HG03196 (cell line): ENCODE data around the gene NUBPL.
"Not testable (repeated sequence)": the region's sequence is repeated elsewhere in the genome, so short reads cannot be mapped to it uniquely, and the experiment has no call there.

Source experiments
- ATAC-seq: cut with Tn5 transposase; IDR thresholded peaks from one replicate; pipeline ENCODE4 v1.9.1; 2021; ENCODE audit not compliant: unreplicated experiment

NUBPL gene

DNA sequence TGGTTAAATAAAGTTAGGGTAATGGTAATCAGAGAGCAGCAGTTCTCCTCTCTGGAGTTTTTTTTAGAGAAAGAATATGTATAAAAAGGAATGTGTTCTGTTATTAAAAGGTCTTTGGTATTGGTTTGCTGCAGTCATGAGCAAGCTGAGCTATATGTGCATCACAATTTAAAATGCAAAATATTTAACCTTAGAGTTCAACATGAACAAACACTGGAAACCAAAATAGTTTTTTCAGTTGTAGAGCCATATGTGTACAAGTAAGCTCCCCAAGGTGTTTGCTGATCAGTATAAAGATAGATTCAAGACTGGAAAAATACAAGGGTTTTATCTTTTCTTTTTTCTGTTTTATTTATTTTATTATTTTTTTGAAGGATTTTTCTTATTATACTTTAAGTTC lies 245.0 kb downstream of the NUBPL start:
- ATAC-seq, result no peak

DNA sequence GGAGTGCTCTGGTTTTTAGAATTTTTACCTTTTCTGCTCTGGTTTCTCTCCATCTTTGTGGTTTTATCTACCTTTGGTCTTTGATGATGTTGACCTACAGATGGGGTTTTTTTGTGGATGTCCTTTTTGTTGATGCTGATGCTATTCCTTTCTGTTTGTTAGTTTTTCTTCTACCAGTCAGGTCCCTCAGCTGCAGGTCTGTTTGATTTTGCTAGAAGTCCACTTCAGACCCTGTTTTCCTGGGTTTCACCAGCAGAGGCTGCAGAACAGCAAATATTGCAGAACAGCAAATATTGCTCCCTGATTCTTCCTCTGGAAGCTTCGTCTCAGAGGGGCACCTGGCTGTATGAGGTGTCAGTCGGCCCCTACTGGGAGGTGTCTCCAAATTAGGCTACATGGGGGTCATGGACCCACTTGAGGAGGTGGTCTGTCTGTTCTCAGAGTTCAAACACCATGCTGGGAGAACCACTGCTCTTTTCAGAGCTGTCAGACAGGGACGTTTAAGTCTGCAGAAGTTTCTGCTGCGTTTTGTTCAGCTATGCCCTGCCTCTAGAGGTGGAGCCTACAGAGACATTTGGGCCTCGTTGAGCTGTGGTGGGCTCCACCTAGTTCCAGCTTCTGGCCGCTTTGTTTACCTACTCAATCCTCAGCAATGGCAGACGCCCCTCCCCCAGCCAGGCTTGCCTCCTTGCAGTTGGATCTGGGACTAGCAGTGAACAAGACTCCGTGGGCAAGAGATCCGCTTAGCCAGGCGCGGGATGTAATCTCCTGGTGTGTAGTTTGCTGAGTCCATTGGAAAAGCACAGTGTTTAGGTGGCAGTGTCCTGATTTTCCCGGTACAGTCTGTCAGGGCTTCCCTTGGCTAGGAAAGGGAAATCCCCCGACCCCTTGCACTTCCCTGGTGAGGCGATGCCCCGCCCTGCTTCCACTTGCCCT lies 250.8 kb downstream of the NUBPL start:
- ATAC-seq, result not testable (repeated sequence)

DNA sequence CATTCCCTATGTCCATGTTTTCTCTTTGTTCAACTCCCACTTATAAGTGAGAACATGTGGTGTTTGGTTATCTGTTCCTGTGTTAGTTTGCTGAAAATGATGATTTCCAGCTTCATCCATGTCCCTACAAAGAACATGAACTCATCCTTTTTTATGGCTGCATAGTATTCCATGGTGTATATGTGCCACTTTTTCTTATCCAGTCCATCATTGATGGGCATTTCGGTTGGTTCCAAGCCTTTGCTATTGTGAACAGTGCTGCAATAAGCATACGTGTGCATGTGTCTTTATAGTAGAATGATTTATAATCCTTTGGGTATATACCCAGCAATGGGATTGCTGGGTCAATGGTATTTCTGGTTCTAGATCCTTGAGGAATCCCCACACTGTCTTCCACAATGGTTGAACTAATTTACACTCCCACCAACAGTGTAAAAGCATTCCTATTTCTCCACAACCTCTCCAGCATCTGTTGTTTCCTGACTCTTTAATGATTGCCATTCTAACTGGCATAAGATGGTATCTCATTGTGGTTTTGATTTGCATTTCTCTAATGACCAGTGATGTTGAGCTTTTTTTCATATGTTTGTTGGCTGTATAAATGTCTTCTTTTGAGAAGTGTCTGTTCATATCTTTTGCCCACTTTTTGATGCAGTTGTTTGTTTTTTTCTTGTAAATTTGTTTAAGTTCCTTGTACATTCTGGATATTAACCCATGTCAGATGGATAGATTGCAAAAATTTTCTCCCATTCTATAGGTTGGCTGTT lies 252.7 kb downstream of the NUBPL start:
- ATAC-seq, result not testable (repeated sequence)

DNA sequence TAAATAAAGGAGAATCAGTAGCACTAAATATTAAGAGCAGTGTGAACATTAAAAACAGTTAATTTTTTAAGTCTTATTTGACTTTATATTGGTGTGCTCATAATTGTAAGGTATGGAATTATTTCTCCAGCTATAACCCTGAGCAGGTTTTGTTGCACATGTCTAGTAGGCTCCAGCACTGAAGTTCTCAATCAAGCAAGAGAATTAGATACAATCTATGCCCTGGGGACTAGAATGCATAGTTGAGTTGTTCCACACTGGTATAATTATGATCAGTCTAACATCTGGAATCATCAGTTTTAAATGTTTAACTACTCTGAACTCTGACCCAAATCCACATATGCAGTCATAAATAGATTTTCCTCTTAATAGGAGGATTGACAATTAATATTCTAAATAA lies 258.1 kb downstream of the NUBPL start:
- no peak for ATAC-seq

DNA sequence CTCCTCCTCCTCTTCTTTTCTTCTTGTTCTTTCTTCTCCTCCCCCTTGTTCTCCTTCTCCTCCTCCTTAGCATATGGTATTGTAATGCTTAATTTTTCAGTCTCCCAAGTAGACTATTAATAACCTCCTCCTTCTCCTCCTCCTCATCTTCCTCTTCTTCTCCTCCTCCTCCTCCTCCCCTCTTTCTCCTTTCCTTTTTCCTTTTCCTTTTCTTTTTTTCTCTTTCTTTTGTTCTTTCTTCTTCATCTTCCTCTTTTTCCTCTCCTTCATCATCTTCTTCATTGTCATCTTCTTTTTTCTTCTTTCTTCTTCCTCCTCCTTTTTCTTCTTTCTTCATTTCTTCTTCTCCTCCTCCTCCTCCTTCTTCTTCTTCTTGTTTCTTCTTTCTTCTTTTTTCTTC lies 264.3 kb downstream of the NUBPL start:
- ATAC-seq, result no peak

DNA sequence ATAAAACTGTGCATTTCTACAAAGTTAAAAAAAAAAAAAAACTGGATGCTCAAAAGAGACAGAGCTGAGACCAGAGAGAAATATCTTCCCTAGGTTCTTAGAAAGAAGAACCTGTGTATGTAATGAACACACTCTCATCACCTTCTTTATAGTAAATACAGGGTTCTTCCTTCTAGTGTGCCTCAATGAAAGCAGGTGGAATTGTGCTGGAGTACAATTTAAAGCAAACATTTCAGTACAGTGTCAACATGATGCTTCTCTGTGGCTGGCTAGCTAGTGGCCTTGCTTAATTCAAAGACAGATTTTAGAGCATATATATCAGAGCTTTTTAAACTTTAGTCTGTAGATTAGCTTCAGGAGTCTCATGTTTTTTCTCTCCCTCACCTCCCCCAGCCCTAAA lies 266.1 kb downstream of the NUBPL start:
- no peak for ATAC-seq

DNA sequence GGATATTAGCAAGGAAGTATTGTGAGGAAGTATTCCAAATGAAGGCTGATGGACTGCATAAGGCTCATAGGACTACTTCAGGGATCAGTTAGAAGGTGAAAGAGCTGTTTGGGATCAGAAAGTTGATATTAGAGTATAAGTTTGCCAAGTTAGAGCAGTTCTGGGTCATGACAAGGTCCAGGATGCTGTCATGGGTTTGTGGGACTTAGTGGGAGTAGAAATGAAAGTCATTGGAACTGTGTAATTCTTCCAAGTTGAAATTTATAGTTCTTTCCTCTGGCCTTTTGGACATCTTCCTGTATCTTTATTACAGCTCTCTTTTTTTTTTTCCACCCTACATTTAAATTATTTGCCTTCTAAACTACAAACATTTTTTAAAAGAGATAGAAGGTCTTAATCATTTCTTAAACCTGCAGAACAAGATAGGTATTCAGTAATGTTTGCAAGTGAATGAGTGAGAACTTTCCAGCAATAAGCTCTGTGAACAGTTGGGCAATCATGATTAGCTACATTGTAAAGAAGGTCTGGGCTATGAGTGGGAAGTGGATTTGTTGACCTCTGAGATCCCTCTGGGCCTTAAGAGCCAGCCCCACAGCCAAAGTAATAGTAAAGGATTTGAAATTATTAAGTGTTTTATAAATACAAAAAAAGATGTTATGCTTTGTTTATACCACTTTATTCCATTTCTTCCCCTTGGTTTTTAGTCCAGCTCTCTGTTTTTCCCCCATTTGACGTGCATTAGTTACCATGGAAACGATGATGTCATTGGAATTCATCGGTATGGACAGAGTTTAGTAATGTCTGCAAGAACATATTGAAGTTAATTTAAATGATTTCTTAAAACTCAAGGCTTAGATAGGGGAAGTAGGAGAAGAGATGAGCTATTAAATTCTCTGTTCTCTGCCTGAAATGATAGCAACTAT lies 268.0 kb downstream of the NUBPL start:
- no peak for ATAC-seq

DNA sequence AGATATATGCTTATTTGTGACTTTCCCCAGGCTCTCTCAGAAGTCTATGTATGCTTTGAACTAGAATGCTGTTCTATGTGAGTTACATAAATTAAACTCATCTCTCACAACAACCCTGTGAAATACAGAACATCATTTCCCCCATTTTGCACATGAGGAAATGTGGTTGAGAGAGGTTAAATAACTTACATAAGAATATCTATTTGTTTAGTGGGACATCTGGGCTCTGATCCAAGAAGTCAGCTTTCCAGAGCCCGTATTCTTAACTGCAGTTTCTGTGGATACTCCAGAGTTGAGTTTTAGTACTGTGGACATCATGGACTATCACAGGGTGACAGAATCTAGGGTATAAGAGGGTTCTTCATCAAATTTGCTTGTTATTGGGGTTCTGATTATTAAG lies 273.4 kb downstream of the NUBPL start:
- ATAC-seq, result no peak

DNA sequence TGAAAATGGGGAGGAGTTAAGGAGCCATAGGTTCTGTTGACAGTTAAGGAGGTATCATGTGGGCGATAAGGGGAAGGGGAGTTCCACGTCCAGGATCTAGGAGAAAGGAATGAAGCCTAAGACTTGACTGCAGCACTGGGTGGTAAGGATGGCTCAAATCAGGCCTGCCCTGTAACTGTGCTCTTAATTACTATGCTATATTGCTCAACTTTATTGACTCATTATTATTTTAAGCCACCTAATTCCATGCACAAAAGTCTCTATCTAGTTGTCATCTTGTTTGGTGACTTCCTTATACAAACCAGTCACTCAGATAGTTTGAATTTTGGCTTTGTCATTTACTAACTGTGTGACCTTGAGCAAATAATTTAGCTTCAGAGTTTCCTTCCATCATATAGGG lies 273.8 kb downstream of the NUBPL start:
- ATAC-seq, result no peak

DNA sequence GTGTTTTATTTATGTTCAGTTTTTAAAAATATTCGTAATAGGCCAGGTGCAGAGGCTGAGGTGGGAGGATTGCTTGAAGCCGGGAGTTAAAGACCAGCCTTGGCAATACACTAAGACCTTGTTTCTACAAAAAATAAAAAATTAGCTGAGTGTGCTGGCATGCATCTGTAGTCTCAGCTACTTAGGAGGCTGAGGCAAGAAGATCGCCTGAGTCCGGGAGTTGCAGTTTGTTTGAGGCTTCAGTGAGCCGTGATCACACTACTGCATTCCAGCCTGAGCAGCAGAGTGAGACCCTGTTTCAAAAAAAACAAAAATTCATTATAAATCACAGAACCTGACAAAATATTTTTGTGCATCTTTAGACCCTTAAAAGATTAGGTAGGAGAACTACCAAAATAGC lies 275.8 kb downstream of the NUBPL start:
- ATAC-seq, result no peak

DNA sequence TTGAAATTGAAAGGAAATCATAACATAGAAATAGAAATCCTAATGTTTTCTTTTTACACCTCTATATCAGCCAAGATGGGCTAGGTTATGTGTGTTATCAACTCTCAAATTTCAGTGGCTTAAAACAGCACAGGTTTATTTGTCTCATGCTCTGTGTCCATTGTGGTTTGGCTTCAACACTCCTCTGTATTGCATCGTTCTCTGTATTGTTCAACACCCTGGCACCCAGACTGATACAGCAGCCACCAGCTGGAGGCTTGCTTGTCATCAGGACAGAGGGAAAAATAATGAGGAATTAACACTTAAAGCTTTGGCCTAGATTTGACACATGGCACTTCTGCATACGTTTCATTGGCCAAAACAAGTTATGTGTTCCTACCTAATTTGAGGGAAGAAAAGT lies 281.7 kb downstream of the NUBPL start:
- ATAC-seq, result no peak

DNA sequence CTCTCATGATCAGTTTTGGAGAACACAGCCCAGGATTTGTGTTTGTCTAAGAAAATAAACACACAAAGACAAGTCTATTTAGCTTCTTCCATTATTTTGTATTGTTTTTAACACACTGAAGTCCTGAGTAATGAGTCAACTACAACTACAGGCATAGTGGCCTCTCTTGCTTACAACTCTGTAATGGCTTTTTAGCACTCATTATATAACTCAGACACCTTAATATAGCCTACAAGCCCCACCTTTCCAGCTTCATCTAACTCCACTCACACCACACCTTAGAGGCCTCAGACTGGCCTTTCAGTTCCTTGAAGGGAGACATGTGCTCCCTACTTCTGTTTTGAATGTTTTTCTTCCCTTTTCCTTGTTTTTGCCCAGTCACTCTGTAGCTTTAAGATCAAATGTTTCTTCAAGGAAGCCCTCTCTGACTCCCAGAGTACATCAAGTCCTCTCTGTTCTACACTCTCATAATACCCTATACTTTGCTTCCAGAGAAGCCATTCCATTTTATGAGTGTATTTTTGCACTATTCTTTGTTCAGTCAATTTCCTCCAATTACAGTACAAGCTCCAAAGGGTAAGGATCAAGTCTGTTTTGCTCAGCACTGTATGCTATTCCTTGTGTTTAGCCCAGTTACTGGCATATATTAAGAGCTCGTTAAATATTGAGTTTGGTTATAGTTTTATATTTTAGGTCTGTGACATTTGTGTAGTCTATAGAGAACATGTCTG lies 282.3 kb downstream of the NUBPL start:
- no peak for ATAC-seq

DNA sequence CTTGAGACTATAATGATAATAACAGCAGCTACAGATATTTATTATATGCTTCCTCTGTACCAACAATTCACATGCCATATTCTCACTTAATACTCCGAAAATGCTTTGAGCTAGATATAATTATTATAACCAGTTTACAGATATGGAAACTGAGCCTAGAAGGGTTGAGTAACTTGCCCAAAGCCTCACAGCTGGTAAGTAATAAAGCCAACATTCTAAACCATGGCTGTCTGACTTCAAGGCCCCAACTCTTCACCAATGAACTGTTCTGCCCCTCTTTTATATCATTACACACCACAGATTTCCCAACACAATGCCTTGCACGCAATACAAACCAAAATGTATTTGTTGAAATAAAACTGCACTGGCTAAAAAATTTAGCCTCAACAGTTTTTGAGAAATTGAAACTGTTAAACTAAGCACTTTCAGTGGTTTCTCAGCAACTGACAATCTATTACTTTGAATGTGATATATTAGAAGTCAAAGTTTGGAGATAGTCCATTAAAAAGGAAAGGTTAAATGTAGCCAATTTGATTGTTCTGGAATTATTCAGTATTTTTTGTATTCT lies 293.4 kb downstream of the NUBPL start:
- ATAC-seq, result no peak

DNA sequence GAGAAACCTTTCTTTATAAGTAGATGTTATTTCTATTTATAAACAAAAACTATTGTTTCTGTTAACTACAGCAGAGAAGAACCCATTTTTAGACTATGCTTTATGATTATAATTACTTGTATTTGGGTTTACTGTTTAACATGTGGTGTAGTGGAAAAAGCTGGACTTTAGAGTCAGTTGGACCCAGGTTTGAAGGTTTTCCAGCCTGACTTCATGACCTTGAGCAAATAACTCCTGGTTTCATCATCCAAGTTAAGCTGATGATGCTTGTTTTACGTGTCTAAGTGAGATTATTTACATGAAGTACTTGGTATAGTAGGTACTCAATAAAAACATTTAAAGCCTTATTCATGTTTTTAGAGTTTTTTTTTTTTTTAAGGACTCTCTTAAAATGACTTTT lies 294.1 kb downstream of the NUBPL start:
- ATAC-seq, result no peak

DNA sequence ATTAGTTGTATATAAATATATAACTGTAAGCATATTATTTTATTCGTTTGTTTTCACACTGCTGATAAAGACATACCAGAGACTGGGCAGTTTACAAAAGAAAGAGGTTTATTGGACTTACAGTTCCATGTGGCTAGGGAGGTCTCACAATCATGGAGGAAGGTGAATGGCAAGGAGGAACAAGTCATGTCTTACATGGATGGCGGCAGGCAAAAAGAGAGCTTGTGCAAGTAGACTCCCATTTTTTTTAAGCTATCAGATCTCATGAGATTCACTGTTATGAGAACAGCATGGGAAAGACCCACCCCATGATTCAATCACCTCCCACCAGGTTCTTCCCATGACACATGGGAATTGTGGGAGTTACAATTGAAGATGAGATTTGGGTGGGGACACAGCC lies 294.8 kb downstream of the NUBPL start:
- ATAC-seq, result not testable (repeated sequence)

DNA sequence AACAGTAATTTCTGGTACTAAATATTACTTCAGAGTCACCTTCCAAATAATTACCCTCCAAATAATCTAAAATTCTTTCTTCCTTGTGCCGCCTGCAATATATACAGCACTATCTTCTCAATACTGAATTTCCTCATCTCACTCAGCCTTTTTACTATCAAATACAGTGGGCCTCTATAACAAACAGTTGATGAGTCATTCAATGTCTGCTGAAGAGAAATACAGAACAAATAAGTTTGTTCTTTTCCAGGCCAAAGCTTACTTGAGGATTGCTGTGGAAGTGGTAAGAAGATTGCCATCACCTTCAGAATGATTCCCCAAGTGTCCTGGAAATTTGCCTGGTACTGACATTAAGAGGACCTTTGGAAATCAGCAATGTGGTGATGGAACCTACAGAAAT lies 297.7 kb downstream of the NUBPL start:
- ATAC-seq, result no peak

DNA sequence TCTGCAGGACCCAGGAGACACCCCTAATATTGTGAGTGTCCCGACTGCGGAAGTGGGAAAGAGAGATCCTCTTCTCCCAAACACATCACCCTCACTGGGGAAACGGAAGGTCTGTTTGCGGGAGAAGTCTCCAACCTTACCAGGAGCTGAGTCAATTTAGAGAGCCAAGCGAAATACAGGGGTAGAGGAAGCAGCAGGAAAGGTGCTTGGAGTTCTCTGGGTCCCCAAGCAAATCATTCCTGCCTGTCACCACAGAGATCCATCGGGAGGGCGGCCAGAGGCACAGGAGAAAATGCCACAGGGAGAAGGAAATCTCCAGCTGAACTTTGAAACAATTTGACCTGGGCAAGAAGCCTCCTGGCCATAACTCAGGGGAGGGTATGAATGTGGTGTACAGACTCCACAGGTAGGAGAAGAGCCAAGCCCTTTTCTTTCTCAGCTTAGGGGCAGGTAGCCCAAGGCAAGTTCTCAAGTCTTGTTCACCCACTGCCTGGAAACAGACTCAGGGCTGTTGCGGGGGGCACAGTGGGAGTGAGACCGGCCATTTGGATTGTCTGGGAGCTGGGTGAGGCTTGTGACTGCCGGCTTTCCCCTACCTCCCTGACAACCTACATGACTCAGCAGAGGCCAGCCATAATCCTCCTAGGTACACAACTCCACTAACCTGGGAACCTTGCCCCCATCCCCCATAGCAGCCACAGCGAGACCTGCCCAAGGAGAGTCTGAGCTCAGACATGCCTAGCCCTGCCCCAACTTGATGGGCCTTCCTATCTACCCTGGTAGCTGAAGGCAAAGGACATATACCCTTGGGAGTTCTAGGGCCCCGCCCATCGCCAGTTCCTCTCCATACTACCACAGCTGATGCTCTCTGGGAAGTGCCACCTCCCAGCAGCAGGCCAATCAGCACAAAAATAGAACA lies 304.0 kb downstream of the NUBPL start:
- no peak for ATAC-seq

DNA sequence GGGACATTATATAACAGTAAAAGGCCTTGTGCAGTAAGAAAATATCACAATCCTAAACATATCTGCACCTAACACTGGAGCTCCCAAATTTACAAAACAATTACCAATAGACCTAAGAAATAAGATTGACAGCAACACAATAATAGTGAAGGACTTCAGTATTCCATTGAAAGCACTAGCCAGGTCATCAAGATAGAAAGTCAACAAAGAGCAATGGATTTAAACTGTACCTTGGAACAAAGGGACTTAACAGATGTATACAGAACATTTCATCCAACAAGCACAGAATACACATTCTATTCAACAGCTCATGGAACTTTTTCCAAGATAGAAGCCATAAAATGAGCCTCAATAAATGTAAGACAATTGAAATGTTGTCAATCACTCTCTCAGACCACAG lies 306.4 kb downstream of the NUBPL start:
- ATAC-seq, result no peak

DNA sequence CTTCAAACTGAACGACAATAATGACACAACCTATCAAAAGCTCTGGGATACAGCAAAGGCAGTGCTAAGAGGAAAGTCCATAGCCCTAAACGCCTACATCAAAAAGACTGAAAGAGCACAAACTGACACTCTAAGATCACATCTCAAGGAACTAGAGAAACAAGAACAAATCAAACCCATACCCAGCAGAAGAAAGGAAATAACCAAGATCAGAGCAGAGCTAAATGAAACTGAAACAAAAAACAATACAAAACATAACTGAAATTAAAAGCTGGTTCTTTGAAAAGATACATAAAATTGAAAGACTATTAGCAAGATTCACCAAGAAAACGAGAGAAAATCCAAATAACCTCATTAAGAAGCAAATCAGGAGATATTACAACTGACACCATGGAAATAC lies 306.9 kb downstream of the NUBPL start:
- not testable (repeated sequence) for ATAC-seq
